GM21786 (cell line): ENCODE results near the gene ICOSLG.
"Not testable (repeated sequence)": the region's sequence is repeated elsewhere in the genome, so short reads cannot be mapped to it uniquely, and the experiment has no call there.

Experiments
- ATAC-seq: cut with Tn5 transposase; IDR thresholded peaks from one replicate; pipeline ENCODE4 v1.9.1; 2021; ENCODE audit not compliant: unreplicated experiment

The ICOSLG gene

GRCh38 chr21:44227614-44228013 lies 13.1 kb downstream of the ICOSLG start:
- not testable (repeated sequence) for ATAC-seq

GRCh38 chr21:44225605-44226004 lies 15.1 kb downstream of the ICOSLG start:
- not testable (repeated sequence) for ATAC-seq

- not testable (repeated sequence) for ATAC-seq
Measured at GRCh38 chr21:44223334-44223733, 17.4 kb downstream of the ICOSLG start.

- ATAC-seq: not testable (repeated sequence)
Measured at GRCh38 chr21:44220674-44221073, 20.1 kb downstream of the ICOSLG start.

- ATAC-seq: not testable (repeated sequence)
Measured at GRCh38 chr21:44218461-44218860, 22.3 kb downstream of the ICOSLG start.

- not testable (repeated sequence) for ATAC-seq
Measured at GRCh38 chr21:44211978-44212377, 28.8 kb downstream of the ICOSLG start.

GRCh38 chr21:44211574-44211973 lies 29.2 kb downstream of the ICOSLG start:
- not testable (repeated sequence) for ATAC-seq

GRCh38 chr21:44207860-44208646 lies 32.7 kb downstream of the ICOSLG start:
- ATAC-seq: not testable (repeated sequence)

- ATAC-seq: not testable (repeated sequence)
Measured at GRCh38 chr21:44206698-44207676, 33.8 kb downstream of the ICOSLG start.

- not testable (repeated sequence) for ATAC-seq
Measured at GRCh38 chr21:44206187-44206586, 34.6 kb downstream of the ICOSLG start.

GRCh38 chr21:44202590-44203299 lies 38.0 kb downstream of the ICOSLG start:
- not testable (repeated sequence) for ATAC-seq

- ATAC-seq: not testable (repeated sequence)
Measured at GRCh38 chr21:44199997-44200396, 40.7 kb downstream of the ICOSLG start.

GRCh38 chr21:44199448-44199847 lies 41.3 kb downstream of the ICOSLG start:
- ATAC-seq: no peak

GRCh38 chr21:44197156-44197516 lies 43.6 kb downstream of the ICOSLG start:
- ATAC-seq: not testable (repeated sequence)

- not testable (repeated sequence) for ATAC-seq
Measured at GRCh38 chr21:44196212-44197155, 44.3 kb downstream of the ICOSLG start.

- not testable (repeated sequence) for ATAC-seq
Measured at GRCh38 chr21:44194888-44195287, 45.9 kb downstream of the ICOSLG start.

GRCh38 chr21:44194451-44194850 lies 46.3 kb downstream of the ICOSLG start:
- not testable (repeated sequence) for ATAC-seq

- not testable (repeated sequence) for ATAC-seq
Measured at GRCh38 chr21:44193108-44193507, 47.6 kb downstream of the ICOSLG start.

- ATAC-seq: not testable (repeated sequence)
Measured at GRCh38 chr21:44190349-44191271, 50.1 kb downstream of the ICOSLG start.
